KMS-11 (cell line): Measurements from ENCODE around the gene GPALPP1.

ENCODE experiments used
- H2AFZ ChIP-seq: fragments of 200-600 bp; sonication (generic); 2 replicates; pipeline ENCODE4 v1.6.1; 2016; ENCODE audit warnings: antibody characterized with exemption, mixed run types, low read depth
- H3K27ac ChIP-seq: fragments of 200-600 bp; sonication (generic); 2 replicates; pipeline ENCODE4 v1.6.1; 2016; ENCODE audit warnings: mild to moderate bottlenecking, mixed run types
- H3K27me3 ChIP-seq: fragments of 200-600 bp; sonication (generic); 2 replicates; pipeline ENCODE4 v1.6.1; 2017; ENCODE audit warnings: mild to moderate bottlenecking, low read depth, mixed run types, moderate library complexity; ENCODE audit not compliant: insufficient read depth
- H3K36me3 ChIP-seq: fragments of 200-600 bp; sonication (generic); 2 replicates; pipeline ENCODE4 v1.6.1; 2017; ENCODE audit warnings: mild to moderate bottlenecking, mixed run types; ENCODE audit not compliant: insufficient read depth
- H3K4me1 ChIP-seq: fragments of 200-600 bp; sonication (generic); 2 replicates; pipeline ENCODE4 v1.6.1; 2016; ENCODE audit warnings: mild to moderate bottlenecking, low read depth, mixed run types; ENCODE audit not compliant: poor library complexity, severe bottlenecking
- H3K4me2 ChIP-seq: fragments of 200-600 bp; sonication (generic); 2 replicates; pipeline ENCODE4 v1.7.0; 2016; ENCODE audit warnings: mild to moderate bottlenecking, mixed run types
- H3K4me3 ChIP-seq: fragments of 200-600 bp; sonication (generic); IDR thresholded peaks from 2 replicates; pipeline ENCODE4 v1.6.1; 2017; ENCODE audit warnings: low read depth, low read length, mixed read lengths; ENCODE audit not compliant: insufficient read depth
- H3K79me2 ChIP-seq: fragments of 200-600 bp; sonication (generic); 2 replicates; pipeline ENCODE4 v1.6.1; 2016; ENCODE audit warnings: low read depth, mixed run types; ENCODE audit not compliant: insufficient read depth
- H3K9ac ChIP-seq: fragments of 200-600 bp; sonication (generic); 2 replicates; pipeline ENCODE4 v1.6.1; 2016; ENCODE audit warnings: mild to moderate bottlenecking, mixed run types
- H4K20me1 ChIP-seq: fragments of 200-600 bp; sonication (generic); 2 replicates; pipeline ENCODE4 v1.6.1; 2016; ENCODE audit warnings: mild to moderate bottlenecking, mixed run types; ENCODE audit not compliant: insufficient read depth
- CTCF ChIP-seq: fragments of 200-600 bp; sonication (generic); conservative IDR thresholded peaks from 2 replicates; pipeline ENCODE4 v1.6.1; 2017; ENCODE audit warnings: low read depth, mild to moderate bottlenecking, antibody characterized with exemption, low read length, moderate library complexity, mixed read lengths

The GPALPP1 gene

DNA sequence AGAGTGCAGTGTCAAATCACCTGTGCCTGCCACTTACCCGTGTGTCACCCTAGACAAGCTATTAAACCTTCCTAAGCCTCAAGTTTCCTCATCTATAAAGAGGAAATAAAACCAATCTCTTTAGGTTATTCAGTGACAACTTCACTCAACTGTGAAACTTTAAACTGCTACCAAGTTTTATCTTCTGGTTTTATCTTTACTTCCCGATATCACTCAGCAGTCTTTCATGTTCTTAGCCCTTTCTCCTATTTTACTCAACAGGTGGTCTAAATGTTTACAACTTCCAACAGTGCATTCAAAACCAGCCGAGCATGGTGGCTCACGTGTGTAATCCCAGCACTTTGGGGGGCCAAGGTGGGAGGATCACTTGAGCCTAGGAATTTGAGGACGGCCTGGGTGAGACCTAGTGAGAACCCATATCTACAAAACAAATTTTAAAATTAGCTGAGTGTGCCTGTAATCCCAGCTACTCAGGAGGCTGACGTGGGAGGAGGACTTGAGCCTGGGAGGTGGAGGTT is 59.6 kb downstream of the GPALPP1 start:
- Histone ChIP-seq H3K36me3 (no peaks in the 10 kb centered on the region), H3K27ac (no peak overlapping the region), H3K4me2 (no peak overlapping the region), H4K20me1 (no peaks in the 10 kb centered on the region), H3K4me3 (no peak overlapping the region), H3K79me2 (no peaks in the 10 kb centered on the region), H3K9ac (no peak overlapping the region), H3K4me1 (no peaks in the 10 kb centered on the region), H3K27me3 (no peaks in the 10 kb centered on the region), H2AFZ (no peak overlapping the region)
- no peak for TF ChIP-seq CTCF

DNA sequence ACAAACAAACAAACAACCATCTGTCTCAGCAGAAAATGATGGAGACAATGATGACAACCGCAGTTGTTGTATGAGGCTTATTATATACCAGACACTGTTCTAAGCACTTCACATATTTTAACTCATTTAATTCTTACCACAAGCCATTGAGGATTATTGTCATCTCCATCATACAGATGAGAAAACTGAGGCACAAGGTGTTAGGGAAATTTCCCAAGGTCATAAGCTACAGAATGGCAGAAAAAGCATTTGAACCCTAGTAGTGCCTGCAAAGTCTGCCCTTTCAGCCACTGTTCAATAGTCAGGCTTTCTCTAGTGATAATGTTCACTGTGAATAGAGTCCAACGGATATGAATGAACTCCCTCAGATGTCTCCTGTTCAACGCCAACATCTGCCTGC is 60.1 kb downstream of the GPALPP1 start:
- no peaks in the 10 kb centered on the region for H3K27me3 ChIP-seq
- H3K9ac ChIP-seq, result no peak overlapping the region
- H3K27ac ChIP-seq, result no peak overlapping the region
- H3K36me3 ChIP-seq, result no peaks in the 10 kb centered on the region
- no peaks in the 10 kb centered on the region for H3K4me1 ChIP-seq
- no peak overlapping the region for H2AFZ ChIP-seq
- H3K79me2 ChIP-seq, result no peaks in the 10 kb centered on the region
- no peak overlapping the region for H3K4me3 ChIP-seq
- TF ChIP-seq CTCF, result no peak
- no peak overlapping the region for H3K4me2 ChIP-seq
- no peaks in the 10 kb centered on the region for H4K20me1 ChIP-seq

GRCh38 chr13:45051315-45051714 is 62.0 kb downstream of the GPALPP1 start:
- Histone ChIP-seq H3K79me2 (no peaks in the 10 kb centered on the region), H3K4me3 (no peak overlapping the region), H3K9ac (no peak overlapping the region), H2AFZ (no peak overlapping the region), H3K36me3 (no peaks in the 10 kb centered on the region), H3K27ac (no peak overlapping the region), H3K27me3 (no peaks in the 10 kb centered on the region), H4K20me1 (no peaks in the 10 kb centered on the region), H3K4me2 (no peak overlapping the region), H3K4me1 (no peaks in the 10 kb centered on the region)
- TF ChIP-seq CTCF, result no peak

DNA sequence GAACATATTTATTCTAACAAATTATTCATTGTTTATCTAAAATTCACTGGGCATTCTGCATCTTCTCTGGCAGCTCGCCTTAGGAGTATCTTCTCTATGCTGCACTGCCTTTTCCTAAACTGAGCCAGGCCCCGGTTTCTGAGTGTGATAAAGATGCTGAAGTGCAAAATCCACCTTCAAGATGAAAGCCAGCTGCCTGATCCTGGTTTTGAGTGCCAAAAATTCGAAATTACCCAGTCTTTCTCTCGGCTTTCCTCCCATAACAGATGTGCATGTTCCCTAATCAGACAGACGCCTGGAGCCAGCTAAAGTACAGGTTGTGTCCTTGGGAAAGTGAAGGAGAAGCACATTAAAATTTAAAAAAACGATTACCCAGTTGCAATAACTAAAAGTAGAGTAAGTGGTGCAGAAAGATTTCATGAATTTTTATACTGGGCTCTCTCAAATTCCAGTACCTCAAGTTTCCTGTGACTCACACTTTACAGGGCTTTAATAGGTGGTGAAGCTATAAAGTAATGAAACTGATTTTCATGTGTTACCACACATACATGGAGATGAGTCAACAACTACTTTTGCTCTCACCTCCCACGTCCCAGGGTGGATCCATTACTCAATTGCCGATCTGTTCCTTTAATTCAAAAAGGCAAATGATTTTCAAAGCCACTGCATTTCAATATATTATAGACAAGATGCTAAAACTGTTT is 66.0 kb downstream of the GPALPP1 start:
- Histone ChIP-seq H3K27ac (no peak overlapping the region), H3K79me2 (no peaks in the 10 kb centered on the region), H3K4me1 (no peaks in the 10 kb centered on the region), H3K9ac (no peak overlapping the region), H4K20me1 (no peaks in the 10 kb centered on the region), H3K36me3 (no peaks in the 10 kb centered on the region), H3K27me3 (no peaks in the 10 kb centered on the region), H3K4me3 (no peak overlapping the region), H2AFZ (no peak overlapping the region), H3K4me2 (no peak overlapping the region)
- no peak for TF ChIP-seq CTCF
